ENCODE measurements around the gene CHRNA3.

Gene CHRNA3

DNA sequence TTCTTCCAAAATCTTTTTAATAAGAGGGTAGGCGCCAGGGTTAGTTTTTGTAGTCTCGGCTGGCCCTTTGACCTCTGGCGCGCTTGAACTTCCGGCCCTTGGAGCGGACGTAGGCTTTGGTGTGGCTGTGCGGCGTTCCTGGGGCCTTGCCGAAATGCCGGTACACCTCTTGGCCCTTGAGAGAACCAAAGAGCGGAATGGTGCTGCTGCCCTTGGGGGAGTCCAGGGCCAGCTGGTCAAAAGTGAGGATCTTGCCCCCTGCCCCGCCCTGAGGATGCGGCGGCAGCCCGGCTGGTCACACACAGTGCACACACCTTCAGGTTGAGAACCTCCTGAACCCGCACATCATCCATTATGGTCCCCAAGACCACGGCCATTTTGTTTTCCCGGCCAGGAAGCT, 40.2 kb upstream of the CHRNA3 start:
- no peak for DNase-seq (ENCODE audit: low read depth)
- TF ChIP-seq, protein P1, sequence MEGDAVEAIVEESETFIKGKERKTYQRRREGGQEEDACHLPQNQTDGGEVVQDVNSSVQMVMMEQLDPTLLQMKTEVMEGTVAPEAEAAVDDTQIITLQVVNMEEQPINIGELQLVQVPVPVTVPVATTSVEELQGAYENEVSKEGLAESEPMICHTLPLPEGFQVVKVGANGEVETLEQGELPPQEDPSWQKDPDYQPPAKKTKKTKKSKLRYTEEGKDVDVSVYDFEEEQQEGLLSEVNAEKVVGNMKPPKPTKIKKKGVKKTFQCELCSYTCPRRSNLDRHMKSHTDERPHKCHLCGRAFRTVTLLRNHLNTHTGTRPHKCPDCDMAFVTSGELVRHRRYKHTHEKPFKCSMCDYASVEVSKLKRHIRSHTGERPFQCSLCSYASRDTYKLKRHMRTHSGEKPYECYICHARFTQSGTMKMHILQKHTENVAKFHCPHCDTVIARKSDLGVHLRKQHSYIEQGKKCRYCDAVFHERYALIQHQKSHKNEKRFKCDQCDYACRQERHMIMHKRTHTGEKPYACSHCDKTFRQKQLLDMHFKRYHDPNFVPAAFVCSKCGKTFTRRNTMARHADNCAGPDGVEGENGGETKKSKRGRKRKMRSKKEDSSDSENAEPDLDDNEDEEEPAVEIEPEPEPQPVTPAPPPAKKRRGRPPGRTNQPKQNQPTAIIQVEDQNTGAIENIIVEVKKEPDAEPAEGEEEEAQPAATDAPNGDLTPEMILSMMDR (IDR thresholded peaks at IDR 0.05; ENCODE audit: control insufficient read depth, insufficient read depth, low read depth, low read length, missing control alignments): no peak
- H3K4me3 ChIP-seq (ENCODE audit: control insufficient read depth, low read depth, low read length): no peak overlapping the region

DNA sequence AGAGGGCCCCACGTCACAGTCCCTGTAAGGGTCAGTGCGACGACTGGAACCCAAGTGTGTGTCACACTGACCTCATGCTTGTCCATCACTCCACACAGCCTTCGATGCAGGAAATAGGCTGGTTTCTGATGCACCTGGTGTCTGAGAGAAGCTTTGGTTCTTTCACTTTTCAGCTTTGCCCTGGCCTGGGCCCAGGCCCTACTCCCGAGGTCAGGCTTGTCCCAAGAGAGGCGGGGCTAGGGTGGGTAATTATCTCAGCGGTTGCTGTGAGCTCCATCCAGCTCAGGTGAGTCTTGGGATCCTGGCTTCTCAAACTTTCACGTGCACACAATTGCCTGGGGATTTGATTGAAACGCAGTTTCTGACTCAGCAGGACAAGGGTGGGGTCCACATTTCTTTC, 39.8 kb upstream of the CHRNA3 start:
- no peak for DNase-seq (ENCODE audit: low read depth)
- TF ChIP-seq, protein P1 (IDR thresholded peaks at IDR 0.05; ENCODE audit: control insufficient read depth, insufficient read depth, low read depth, low read length, missing control alignments): no peak

DNA sequence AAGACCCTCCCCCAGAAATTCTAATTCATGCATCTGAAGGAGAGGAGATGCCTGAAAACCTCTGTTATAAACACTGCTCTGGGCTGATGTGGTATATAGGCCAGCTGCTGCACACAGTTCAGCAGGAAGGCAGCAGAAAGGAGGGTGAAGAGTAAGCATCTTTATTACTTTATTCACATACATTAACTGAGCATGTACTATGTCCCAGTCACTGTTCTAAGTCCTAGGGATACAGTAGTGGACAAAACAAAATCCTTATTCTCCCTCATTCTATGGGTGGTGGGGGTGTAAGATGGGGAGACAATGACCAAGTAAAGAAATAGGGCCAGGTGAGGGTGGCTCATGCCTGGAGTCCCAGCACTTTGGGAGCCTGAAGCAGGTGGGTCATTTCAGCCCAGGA, 38.0 kb upstream of the CHRNA3 start:
- no peak overlapping the region for H3K4me3 ChIP-seq (ENCODE audit: control insufficient read depth, low read depth, low read length)
- no peak for DNase-seq (ENCODE audit: low read depth)
- TF ChIP-seq, protein P1 (IDR thresholded peaks at IDR 0.05; ENCODE audit: control insufficient read depth, insufficient read depth, low read depth, low read length, missing control alignments): no peak

More for the DNA sequence above, 39.8 kb upstream of the CHRNA3 start:
- no peak overlapping the region for H3K4me3 ChIP-seq (ENCODE audit: control insufficient read depth, low read depth, low read length)

DNA sequence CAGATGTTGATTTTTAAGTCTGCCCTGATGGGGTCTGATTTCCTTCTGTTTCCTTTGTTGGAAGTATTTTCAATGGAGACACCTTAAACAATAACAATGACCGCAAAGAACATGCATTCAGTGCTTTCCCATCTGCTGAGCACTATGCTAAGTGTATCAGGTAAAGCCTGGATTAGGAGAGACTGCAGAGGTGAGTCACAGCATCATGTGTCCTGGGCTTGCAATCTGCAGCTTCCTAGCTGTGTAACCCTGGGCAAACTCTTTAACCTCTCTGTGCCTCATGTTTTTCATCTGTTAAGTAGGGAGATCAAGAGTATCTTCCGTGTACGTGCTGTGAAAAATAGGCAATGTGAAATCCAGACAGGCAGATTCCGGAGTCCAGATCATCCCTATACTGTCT, 33.5 kb upstream of the CHRNA3 start:
- H3K4me3 ChIP-seq (ENCODE audit: control insufficient read depth, low read depth, low read length): no peak overlapping the region
- TF ChIP-seq, protein P1 (IDR thresholded peaks at IDR 0.05; ENCODE audit: control insufficient read depth, insufficient read depth, low read depth, low read length, missing control alignments): no peak
- DNase-seq (ENCODE audit: low read depth): no peak

DNA sequence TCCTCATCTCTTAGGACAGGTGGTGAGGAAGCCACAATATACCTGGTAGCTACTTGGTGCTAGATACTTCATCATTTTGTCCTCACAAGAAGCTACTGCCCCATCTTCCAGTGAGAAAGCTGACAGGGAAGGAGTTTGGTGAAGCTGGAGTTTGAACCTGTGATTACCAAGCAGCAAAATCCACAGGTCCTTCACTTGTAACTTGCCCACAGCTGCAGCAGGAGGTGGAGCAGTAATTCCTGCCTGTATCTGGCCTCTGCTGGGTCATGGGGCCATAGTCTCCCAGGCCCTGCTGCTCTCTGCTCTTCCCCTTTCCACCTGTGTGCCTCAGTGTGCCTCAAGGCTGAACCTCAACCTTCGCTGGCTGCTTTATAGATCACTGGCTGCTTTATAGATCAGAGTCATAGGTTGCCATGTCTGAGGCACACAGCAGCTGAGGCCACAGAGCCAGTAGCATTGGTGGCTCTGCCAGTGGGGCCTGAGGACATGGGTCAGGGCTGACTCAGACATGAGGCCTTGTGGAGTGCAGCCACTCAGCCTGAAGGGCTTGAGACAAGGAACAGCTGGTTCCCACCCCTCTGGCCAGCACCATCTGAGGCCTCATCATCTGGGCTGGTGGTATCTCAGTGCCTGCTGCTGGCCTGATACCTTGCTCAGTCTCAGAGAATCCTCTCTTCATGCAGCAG, 31.3 kb upstream of the CHRNA3 start:
- TF ChIP-seq, protein P1 (IDR thresholded peaks at IDR 0.05; ENCODE audit: control insufficient read depth, insufficient read depth, low read depth, low read length, missing control alignments): no peak

DNA sequence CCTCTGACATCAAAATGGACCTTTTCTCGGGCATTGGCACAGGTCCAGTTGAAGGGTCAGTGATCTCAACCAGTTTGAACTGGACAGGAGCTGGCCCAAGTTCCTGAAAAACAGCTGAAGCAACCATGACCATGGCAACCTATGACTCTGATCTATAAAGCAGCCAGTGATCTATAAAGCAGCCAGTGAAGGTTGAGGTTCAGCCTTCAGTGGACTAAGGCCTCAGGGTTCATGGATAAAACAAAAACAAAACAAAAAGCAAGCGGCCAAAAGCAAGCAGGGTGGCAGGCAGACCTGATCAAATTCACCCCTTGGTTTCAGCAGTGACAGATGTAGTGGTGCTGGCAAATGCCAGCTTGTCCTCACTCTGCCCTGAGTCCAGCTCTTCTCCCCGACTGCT, 30.2 kb upstream of the CHRNA3 start:
- no peak for DNase-seq (ENCODE audit: low read depth)

More for the DNA sequence above, 31.3 kb upstream of the CHRNA3 start:
- no peak overlapping the region for H3K4me3 ChIP-seq (ENCODE audit: control insufficient read depth, low read depth, low read length)
- no peak for DNase-seq (ENCODE audit: low read depth)

More for the DNA sequence above, 30.2 kb upstream of the CHRNA3 start:
- H3K4me3 ChIP-seq (ENCODE audit: control insufficient read depth, low read depth, low read length): no peak overlapping the region
- TF ChIP-seq, protein P1 (IDR thresholded peaks at IDR 0.05; ENCODE audit: control insufficient read depth, insufficient read depth, low read depth, low read length, missing control alignments): no peak

Data from AG09309 (cell line).